Skin of body (tissue), 2 donors: ENCODE measurements around the gene POGZ. TPM values are rescaled to one million over a fixed set of nuclear protein-coding genes. Genes with fewer than 3 reads are reported as not detected.
A peak's percentile ranks its signal among the peaks of the same experiment; 100 is the strongest.
"Not testable (repeated sequence)": the region's sequence is repeated elsewhere in the genome, so short reads cannot be mapped to it uniquely, and the experiment has no call there.

ENCODE experiments used
- DNase-seq: peaks from one replicate; lab custom pipeline; 2025; lab: John Stamatoyannopoulos, UW
- total RNA-seq: library from RNA; depleted of rRNA; stranded (reverse); fragments of >200 nt; gene quantifications from one replicate; pipeline ENCODE4 v1.2.3, GENCODE V29; 2014

The POGZ gene
- total RNA-seq, 1 donor from 2014 or later, result 53.0 TPM

GRCh38 chr1:151416231-151416630, 43.1 kb downstream of the POGZ start:
- no peak for DNase-seq

DNA sequence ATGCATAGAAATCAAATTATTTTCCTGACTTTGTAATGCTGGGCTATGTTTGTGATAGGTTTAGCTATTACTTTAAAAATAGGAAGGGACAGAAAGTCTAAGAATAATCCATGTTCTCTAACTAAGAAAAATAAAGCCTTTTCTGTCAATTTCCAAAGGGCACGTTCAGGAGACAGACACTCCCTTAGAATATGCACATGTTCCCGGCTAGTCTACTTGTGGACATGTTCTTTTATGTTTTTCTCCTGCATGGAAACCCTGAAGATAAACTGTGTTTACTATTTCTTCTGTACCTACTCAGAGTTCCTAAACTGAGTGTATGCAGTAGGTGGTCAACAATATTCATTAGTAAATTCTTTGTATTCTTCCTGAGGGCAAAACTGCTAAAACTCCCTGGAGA, 47.4 kb downstream of the POGZ start:
- DNase-seq, result no peak

- no peak for DNase-seq
Measured at GRCh38 chr1:151408891-151409290, 50.4 kb downstream of the POGZ start.

GRCh38 chr1:151407304-151407703, 52.0 kb downstream of the POGZ start:
- no peak for DNase-seq

- no peak for DNase-seq
Measured at GRCh38 chr1:151406176-151406575, 53.1 kb downstream of the POGZ start.

- no peak for DNase-seq
Measured at GRCh38 chr1:151405187-151405951, 53.9 kb downstream of the POGZ start.

DNA sequence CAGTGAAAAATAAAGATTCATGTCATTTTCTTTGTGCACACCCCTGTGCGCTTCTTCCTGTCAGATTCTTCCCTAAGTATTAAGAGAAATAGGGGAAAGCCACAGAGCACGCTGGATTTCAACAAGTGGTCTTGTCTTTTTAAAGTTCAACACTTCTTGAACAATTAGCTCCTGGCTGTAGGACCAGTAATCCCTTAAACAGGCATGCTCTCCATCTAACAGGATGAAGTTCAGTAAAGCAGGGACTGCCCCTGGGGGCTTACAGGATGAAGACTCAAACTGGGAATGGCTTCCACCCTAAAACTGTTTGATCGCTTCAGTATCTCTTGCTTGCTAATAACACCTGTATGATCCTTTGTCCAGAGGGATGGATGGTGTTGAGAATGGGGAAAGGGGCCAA, 55.7 kb downstream of the POGZ start:
- DNase-seq, result no peak

DNA sequence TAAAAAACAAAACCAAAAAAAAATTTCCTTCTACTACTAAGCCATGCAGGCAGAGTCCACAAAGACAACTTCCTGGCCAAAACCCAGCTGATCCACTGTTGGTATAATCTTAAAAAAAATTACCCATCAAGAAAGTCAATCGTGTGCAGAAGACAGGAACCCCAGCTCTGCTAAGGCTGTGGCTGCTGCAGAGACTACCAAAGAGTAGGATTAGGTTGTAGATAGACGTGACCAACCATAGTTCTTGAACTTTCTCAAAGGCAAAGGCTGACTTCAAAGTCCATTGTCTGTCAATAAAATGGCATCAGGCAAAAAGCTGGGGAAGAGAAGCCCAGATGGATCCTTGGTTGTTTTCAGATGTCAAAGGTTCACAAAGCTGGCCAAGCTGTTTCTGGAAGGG, 56.5 kb downstream of the POGZ start:
- no peak for DNase-seq

DNA sequence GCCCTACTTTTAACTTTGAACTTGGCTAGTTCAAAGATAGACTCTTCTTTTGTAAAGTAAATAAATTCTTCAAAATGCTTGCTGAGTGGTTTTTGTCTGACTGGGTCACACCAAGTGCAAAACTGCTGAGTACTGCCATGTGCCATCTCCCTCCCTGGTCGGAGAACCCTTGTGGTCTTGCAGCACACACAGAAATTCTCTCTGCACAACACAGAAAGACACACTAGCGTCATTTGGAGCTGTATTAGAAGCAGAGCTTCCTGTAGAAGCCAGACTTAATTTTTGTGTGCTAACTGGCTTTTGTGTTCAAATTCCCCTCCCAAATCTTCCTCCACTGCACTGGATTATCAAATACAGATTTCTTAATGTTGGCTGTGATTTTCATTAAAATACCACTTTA, 57.4 kb downstream of the POGZ start:
- no peak for DNase-seq

DNA sequence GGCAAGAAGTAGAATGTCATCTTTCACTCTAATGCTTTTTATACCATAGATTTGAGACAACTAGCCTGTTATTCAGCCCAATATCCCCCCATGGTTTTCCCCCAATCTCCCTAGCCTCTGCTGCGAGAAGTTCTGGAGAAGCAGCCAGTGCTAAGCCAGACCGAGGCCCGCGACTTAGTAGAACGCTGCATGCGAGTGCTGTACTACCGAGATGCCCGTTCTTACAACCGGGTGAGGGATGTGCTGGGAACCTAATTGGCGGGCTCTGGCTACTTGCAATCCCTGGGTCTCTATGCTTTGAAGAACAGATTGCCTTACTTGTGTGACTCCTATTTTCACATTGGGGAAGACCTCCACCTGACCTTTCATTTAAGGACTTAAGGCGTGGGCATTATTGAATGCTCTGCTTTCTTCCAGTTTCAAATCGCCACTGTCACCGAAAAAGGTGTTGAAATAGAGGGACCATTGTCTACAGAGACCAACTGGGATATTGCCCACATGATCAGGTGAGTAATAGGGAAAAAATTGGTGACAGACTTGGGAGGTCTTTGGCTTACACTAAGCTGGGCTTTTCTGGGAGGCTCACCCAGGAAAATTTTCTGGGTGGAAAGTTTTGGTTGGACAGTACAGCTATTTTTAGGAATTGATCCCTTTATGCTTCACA, 58.0 kb downstream of the POGZ start:
- DNase-seq, result no peak

GRCh38 chr1:151399324-151400171, 59.7 kb downstream of the POGZ start, which contains the start of gene PSMB4:
Gene PSMB4, plus strand, starts transcription at chr1:151399573. Its CDS starts 15 bp downstream, at chr1:151399588.
- peak; percentile 98 for DNase-seq

DNA sequence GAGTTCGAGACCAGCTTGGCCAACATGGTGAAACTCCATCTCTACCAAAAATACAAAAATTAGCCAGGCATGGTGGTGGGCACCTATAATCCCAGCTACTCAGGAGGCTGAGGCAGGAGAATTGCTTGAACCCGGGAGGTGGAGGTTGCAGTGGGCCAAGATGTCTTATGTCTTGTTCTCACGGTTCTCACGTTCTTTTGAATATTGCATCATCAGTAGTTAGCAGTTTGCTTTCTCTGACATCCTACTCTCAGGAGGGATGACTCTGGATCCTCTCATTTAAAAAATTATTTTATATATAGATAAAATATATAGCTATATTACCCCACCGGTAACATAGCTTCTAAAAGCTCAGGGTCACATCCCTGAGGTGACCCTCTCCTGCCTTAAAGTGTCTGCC, 63.0 kb downstream of the POGZ start:
- not testable (repeated sequence) for DNase-seq

DNA sequence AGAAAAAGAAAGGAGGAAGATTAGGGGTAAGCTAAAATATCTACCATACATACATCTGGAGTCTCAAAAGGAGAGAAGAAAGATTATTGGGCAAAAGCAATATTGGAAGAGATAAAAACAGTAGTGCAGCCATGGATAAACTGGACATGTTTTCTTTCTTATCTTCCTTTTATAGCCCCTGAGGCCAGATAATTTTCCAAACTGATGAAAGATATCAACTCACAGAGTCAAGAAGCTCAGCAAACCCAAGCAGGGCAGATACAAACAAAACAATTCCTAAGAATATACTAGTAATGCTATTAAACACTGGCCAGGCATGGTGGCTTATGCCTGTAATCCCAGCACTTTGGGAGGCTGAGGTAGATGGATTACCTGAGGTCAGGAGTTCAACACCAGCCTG, 65.7 kb downstream of the POGZ start:
- DNase-seq, result no peak

GRCh38 chr1:151391079-151391563, 68.2 kb downstream of the POGZ start:
- DNase-seq, result no peak

- DNase-seq, result not testable (repeated sequence)
Measured at GRCh38 chr1:151390221-151391078, 68.8 kb downstream of the POGZ start.

DNA sequence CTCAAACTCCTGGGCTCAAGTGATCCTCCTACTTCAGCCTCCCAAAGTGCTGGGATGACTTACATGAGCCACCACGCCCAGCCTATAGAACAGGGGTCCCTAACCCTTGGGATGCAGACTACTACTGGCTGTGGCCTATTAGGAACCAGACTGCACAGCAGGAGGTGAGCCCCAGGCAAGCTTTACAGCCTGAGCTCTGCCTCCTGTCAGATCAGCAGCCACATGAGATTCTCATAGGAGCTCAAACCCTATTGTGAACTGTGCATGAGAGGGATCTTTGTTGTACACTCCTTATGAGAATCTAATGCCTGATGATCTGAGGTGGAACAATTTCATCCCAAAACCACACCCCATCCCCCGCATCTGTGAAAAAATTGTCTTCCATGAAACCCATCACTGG, 73.3 kb downstream of the POGZ start:
- DNase-seq, result no peak

DNA sequence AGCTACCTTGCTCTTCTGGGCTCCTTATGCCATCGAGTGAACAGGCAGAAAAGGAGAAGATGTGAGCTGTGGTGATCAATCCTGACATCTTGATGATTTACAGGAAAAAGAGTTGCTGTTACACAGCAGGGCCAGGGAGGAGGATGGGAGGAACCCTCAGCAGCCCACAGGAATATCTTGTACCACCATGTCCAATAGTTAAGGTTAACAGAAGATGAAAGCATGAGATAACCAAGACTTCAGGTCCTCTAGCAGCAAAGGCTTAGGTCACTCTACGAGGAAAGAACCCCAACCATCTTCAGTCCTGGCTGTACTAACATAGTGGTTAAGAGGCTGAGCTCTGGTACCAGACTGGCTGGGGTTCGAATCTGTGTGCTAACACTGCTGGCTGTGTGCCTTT, 74.7 kb downstream of the POGZ start:
- DNase-seq, result no peak

GRCh38 chr1:151377150-151377884, 82.0 kb downstream of the POGZ start:
- no peak for DNase-seq

GRCh38 chr1:151373196-151373595, 86.1 kb downstream of the POGZ start:
- no peak for DNase-seq
